Measurements from ENCODE around the gene PRICKLE4.
"Not testable (repeated sequence)": the region's sequence is repeated elsewhere in the genome, so short reads cannot be mapped to it uniquely, and the experiment has no call there.

PRICKLE4 gene

DNA sequence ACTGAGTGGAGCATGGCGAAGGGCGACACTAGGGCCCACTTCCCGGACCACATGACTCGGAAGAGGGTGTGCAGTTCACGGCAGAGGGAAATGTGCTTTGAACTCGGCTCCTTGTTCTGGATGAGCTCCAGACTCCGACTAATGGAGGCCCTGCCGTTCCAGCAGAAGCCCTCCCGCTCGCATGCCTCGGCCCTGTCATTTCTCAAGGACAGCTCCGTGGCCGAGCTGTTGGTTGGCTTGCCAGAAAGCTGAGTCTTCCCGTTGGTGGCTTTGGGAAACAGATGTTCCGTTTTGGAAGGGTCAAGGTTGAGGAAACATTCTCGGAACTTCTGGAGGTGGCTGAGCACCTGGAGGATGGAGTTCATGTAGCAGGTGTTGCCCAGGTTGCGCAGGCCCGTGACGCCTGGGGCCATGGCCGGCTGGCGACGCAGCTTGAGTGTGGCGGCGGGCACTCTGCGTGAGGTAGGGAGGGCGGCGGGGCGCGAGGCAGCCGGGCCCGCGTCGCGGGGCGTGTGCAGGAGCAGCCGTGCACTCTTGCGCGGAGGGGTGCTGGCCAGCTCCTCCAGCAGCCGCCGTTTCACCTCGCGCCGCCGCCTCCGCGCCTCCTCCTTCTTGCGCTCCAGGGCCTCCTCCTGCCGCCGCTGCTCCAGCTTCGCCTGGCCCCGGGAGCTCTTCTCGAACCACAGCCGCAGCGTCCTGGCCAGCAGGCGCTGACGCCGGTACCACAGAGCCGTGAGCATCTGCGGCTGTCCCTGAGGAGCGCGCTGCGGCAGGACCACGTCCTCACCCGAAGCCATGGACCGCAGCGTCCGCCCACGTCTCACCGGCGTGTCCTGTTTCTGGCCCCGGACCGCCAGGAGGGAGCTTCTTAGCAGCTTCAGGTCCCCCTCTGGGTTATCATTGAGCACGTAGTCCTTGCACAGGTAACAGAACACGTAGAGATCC lies 25.5 kb downstream of the PRICKLE4 start:
- TF ChIP-seq, protein P1, sequence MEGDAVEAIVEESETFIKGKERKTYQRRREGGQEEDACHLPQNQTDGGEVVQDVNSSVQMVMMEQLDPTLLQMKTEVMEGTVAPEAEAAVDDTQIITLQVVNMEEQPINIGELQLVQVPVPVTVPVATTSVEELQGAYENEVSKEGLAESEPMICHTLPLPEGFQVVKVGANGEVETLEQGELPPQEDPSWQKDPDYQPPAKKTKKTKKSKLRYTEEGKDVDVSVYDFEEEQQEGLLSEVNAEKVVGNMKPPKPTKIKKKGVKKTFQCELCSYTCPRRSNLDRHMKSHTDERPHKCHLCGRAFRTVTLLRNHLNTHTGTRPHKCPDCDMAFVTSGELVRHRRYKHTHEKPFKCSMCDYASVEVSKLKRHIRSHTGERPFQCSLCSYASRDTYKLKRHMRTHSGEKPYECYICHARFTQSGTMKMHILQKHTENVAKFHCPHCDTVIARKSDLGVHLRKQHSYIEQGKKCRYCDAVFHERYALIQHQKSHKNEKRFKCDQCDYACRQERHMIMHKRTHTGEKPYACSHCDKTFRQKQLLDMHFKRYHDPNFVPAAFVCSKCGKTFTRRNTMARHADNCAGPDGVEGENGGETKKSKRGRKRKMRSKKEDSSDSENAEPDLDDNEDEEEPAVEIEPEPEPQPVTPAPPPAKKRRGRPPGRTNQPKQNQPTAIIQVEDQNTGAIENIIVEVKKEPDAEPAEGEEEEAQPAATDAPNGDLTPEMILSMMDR (IDR thresholded peaks at IDR 0.05; ENCODE audit: low read depth, low read length), result no peak
- no peak overlapping the region for H3K4me3 ChIP-seq (ENCODE audit: low read depth, low read length)

DNA sequence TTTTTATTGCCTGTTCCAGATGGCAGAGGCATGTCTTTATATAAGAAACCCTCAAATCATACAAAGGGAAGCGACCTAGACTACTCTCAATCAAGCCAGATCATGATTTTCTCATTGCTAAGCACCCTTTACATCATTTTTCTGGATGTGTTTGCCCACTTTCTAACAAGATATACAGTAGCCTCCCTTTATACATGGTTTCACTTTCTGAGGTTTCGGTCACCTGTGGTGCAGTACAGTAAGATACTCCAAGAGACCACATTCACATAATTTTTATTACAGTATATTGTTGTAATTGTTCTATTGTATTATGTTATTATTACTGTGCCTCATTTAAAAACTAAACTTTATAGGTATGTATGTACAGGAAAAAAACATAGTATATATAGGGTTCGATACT lies 30.5 kb downstream of the PRICKLE4 start:
- TF ChIP-seq, protein P1 (IDR thresholded peaks at IDR 0.05; ENCODE audit: low read depth, low read length), result no peak
- H3K4me3 ChIP-seq (ENCODE audit: low read depth, low read length), result no peak overlapping the region

DNA sequence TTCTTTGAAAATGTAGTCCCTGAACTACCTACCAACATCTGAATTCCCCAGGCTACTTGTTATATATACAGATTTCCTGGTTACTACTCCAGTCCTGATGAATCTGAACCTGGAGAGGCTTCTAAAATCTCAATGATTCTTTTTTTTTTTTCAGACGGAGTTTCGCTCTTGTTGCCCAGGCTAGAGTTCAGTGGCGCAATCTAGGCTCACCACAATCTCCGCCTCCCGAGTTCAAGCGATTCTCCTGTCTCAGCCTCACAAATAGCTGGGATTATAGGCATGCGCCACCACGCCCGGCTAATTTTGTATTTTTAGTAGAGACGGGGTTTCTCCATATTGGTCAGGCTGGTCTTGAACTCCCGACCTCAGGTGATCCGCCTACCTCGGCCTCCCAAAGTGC lies 31.4 kb downstream of the PRICKLE4 start:
- H3K4me3 ChIP-seq (ENCODE audit: low read depth, low read length), result not testable (repeated sequence)

DNA sequence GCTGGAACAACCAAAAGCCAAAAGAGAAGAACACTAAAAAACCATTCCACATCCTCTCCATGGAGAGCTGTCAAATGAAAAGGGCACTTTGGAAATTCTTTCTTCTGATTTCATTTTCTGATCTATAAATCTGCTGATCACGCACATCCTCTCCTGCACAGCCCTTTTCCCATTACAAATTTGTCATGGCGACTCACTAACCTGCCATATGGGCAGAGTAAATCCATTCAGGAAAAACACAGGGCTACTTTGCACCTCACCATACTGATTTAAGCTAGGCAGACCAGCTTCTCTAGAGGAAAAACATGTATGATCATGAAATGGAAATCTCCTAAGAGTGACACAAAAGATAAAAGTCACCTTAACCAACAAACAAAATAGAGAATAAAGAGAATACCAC lies 32.9 kb downstream of the PRICKLE4 start:
- H3K4me3 ChIP-seq (ENCODE audit: low read depth, low read length), result no peak overlapping the region
- TF ChIP-seq, protein P1 (IDR thresholded peaks at IDR 0.05; ENCODE audit: low read depth, low read length), result no peak

DNA sequence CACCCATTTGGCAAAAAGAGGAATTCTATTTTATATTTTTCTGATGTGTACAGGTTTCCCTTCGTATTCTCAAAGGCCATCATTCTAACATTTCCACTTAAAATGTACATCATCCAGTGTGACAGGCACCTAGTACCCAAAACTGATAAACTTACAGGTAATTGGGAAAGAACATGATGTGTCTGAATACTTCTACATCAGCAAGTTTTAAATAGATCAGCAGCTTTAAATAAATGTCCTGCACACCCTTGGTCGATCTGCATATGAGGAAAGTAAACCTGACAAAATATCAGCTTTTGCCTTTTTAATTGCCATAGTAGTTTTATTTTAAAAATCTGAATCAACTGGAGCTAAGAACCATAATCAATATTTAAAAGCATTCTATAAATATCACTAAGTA lies 33.4 kb downstream of the PRICKLE4 start:
- TF ChIP-seq, protein P1 (IDR thresholded peaks at IDR 0.05; ENCODE audit: low read depth, low read length), result no peak
- H3K4me3 ChIP-seq (ENCODE audit: low read depth, low read length), result no peak overlapping the region

DNA sequence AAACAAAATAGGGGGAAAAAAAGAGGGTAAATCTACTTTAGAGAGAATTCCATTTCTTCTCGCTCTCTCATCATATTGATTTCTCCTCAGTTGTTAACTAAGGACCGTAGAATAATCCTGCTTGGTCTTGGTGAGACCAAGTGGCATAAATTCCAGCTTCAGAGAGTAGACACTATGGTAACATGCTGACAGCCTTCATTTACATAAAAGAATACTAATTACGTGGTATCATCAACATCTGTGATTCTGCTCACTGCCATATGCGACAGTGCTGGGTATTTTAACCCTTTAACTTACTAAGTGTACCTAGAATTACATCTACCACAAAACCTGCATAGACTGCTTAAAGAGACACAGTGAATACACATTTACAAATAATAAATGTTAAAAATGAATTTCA lies 34.0 kb downstream of the PRICKLE4 start:
- TF ChIP-seq, protein P1 (IDR thresholded peaks at IDR 0.05; ENCODE audit: low read depth, low read length), result no peak
- H3K4me3 ChIP-seq (ENCODE audit: low read depth, low read length), result no peak overlapping the region

DNA sequence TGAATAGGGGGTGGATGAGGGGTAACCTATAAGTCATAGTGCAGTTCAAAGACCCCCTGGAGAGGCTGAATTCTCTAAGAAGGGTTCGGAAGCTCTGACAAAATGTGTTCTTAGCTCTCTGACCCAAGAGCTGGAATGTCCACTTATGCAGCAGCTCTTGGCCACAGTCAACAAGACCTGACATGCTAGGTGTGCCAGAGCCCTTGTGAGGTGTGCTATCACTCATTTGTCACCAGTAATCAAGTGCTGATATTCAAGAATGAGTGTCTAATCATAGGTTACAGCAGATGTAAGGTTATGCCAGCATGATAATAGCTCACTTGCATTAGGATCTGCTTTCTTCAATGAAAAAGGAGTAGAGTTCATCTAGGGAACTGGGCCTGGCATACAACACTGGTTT lies 35.0 kb downstream of the PRICKLE4 start:
- H3K4me3 ChIP-seq (ENCODE audit: low read depth, low read length), result no peak overlapping the region
- TF ChIP-seq, protein P1 (IDR thresholded peaks at IDR 0.05; ENCODE audit: low read depth, low read length), result no peak
